GM12874 (cell line): ENCODE results near the gene PLEKHA6.

Experiments used
- TF ChIP-seq, protein P1 (sequence below): IDR thresholded peaks from 2 replicates; pipeline ENCODE4 v1.5.1; 2011; ENCODE audit warnings: low read depth, mild to moderate bottlenecking, control low read depth, low read length, moderate library complexity; ENCODE audit not compliant: insufficient read depth

Gene PLEKHA6

GRCh38 chr1:204405988-204406387, 46.3 kb upstream of the PLEKHA6 start:
- TF ChIP-seq, protein P1, sequence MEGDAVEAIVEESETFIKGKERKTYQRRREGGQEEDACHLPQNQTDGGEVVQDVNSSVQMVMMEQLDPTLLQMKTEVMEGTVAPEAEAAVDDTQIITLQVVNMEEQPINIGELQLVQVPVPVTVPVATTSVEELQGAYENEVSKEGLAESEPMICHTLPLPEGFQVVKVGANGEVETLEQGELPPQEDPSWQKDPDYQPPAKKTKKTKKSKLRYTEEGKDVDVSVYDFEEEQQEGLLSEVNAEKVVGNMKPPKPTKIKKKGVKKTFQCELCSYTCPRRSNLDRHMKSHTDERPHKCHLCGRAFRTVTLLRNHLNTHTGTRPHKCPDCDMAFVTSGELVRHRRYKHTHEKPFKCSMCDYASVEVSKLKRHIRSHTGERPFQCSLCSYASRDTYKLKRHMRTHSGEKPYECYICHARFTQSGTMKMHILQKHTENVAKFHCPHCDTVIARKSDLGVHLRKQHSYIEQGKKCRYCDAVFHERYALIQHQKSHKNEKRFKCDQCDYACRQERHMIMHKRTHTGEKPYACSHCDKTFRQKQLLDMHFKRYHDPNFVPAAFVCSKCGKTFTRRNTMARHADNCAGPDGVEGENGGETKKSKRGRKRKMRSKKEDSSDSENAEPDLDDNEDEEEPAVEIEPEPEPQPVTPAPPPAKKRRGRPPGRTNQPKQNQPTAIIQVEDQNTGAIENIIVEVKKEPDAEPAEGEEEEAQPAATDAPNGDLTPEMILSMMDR = no peak

GRCh38 chr1:204404629-204405028, 44.9 kb upstream of the PLEKHA6 start:
- TF ChIP-seq, protein P1 = no peak

DNA sequence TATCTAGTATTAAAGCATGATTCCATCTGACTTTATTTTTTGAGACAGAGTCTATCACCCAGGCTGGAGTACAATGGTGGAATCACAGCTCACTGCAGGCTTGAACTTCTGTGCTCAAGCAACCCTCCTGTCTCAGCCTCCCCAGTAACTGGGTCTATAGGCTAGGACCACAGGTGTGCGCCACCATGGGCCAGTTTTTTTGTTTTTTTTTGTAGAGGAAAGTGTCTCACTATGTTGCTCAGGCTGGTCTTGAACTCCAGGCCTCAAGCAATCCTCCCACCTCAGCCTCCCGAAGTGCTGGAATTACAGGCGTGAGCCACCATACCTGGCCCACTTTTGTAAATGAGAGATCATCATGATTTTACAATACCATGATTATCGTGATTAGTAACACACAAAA, 42.7 kb upstream of the PLEKHA6 start:
- TF ChIP-seq, protein P1 = no peak

DNA sequence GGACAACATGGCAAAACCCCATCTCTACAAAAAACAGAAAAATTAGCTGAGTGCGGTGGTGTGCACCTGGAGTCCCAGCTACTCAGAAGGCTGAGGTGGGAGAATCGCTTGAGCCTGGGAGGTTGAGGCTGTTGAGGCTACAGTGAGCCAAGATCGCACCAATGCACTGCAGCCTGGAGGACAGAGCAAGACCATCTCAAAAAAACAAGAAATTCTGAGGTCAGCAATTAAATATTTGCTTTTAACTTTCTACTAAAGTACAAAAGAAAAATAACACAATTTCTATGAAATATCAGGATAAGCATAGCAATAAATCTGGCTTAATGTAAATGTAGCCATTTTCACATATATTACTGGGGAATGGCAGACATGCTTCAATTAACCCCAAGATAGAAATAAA, 42.0 kb upstream of the PLEKHA6 start:
- TF ChIP-seq, protein P1 = no peak

GRCh38 chr1:204400882-204401510, 41.3 kb upstream of the PLEKHA6 start:
- TF ChIP-seq, protein P1 = no peak

DNA sequence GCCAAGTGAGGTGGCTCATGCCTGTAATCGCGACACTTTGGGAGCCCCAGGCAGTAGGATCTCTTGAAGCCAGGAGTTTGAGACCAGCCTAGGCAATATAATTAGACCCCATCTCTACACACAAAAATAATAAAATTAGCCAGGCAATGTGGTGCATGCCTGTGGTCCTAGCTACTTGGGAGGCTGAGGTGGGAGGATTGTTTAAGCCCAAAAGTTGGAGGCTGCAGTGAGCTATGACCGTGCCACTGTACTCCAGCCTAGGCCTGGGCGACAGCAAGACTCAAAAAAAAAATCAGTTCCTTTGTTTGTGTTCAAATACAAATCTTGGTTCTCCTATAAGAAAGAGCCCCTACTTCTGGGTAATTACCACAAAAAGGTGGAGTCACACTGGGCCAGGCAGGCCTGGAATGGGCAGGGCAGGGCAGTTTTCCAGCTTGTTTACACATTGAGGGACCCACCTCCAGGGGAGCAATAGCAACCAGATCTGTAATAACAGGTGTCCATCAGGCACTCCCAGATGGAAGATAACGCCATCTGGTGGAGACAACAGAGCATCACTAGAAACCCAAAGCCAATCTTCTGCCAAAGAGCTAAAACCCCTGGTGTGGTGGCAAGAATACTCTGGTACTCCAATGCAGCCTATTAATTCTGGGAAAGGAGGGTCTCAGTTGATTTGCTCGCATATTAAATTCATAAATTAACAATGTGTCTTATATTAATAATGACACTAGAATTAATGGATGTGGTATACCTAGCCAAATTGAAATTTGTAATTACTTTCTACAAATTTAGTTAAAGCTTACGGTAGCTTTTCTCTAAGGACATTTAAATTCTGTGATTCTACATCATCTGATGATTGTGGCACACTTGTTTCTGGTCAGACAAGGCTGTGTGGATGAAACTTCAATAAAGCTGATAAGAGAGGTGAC, 38.7 kb upstream of the PLEKHA6 start:
- TF ChIP-seq, protein P1 = peak; percentile 88

- TF ChIP-seq, protein P1 = no peak
Observed at GRCh38 chr1:204396015-204396583, 36.4 kb upstream of the PLEKHA6 start.
